H9 (cell line): Measurements from ENCODE around the gene CASTOR1. TPM values are rescaled to one million over a fixed set of nuclear protein-coding genes. Genes with fewer than 3 reads are reported as not detected.

ENCODE experiments used
- DNase-seq: peaks from one replicate; pipeline ENCODE4 v3.0.0-alpha.2; 2017
- H2AFZ ChIP-seq: one replicate; pipeline ENCODE4 v1.6.1; 2013; ENCODE audit warnings: mild to moderate bottlenecking, low read length, control low read depth, moderate library complexity
- H2AK5ac ChIP-seq: 2 replicates; pipeline ENCODE4 v1.6.1; 2013; ENCODE audit warnings: low read length, control low read depth, mixed read lengths; ENCODE audit not compliant: insufficient read length
- H2BK120ac ChIP-seq: one replicate; pipeline ENCODE4 v1.6.1; 2013; ENCODE audit warnings: low read depth, mild to moderate bottlenecking, low read length, control low read depth, inconsistent platforms; ENCODE audit not compliant: poor library complexity, severe bottlenecking
- H2BK12ac ChIP-seq: 2 replicates; pipeline ENCODE4 v1.6.1; 2013; ENCODE audit warnings: low read length, control low read depth, mixed read lengths, low read depth; ENCODE audit not compliant: insufficient read length
- H2BK15ac ChIP-seq: 2 replicates; pipeline ENCODE4 v1.6.1; 2013; ENCODE audit warnings: low read depth, low read length, control low read depth
- H2BK20ac ChIP-seq: one replicate; pipeline ENCODE4 v1.6.1; 2013; ENCODE audit warnings: low read depth, mild to moderate bottlenecking, low read length, control low read depth, inconsistent platforms; ENCODE audit not compliant: poor library complexity, severe bottlenecking
- H2BK5ac ChIP-seq: 2 replicates; pipeline ENCODE4 v1.6.1; 2013; ENCODE audit warnings: low read length, control low read depth, mixed read lengths; ENCODE audit not compliant: insufficient read length
- H3K14ac ChIP-seq: 2 replicates; pipeline ENCODE4 v1.6.1; 2013; ENCODE audit warnings: low read length, control low read depth; ENCODE audit not compliant: insufficient read depth
- H3K18ac ChIP-seq: 2 replicates; pipeline ENCODE4 v1.6.1; 2013; ENCODE audit warnings: low read depth, mild to moderate bottlenecking, mixed read lengths, low read length, control low read depth; ENCODE audit not compliant: insufficient read length
- H3K23ac ChIP-seq: 2 replicates; pipeline ENCODE4 v1.6.1; 2013; ENCODE audit warnings: low read length, control low read depth, mixed read lengths, low read depth; ENCODE audit not compliant: insufficient read length
- H3K23me2 ChIP-seq: 2 replicates; pipeline ENCODE4 v1.6.1; 2013; ENCODE audit warnings: low read depth, mild to moderate bottlenecking, mixed read lengths, low read length, control low read depth; ENCODE audit not compliant: insufficient read length, poor library complexity, severe bottlenecking
- H3K27ac ChIP-seq: 2 replicates; pipeline ENCODE4 v1.5.1; 2013; ENCODE audit warnings: low read length, control low read depth, mixed read lengths, low read depth; ENCODE audit not compliant: insufficient read length
- H3K27me3 ChIP-seq: 2 replicates; pipeline ENCODE4 v1.6.1; 2013; ENCODE audit warnings: low read length, control low read depth, inconsistent platforms; ENCODE audit not compliant: insufficient read depth
- H3K4ac ChIP-seq: 2 replicates; pipeline ENCODE4 v1.6.1; 2013; ENCODE audit warnings: low read depth, mild to moderate bottlenecking, control low read depth, inconsistent platforms, low read length, moderate library complexity
- H3K4me1 ChIP-seq: 2 replicates; pipeline ENCODE4 v1.6.1; 2013; ENCODE audit warnings: low read length, control low read depth, inconsistent platforms; ENCODE audit not compliant: insufficient read depth
- H3K4me2 ChIP-seq: 2 replicates; pipeline ENCODE4 v1.6.1; 2013; ENCODE audit warnings: low read length, control low read depth, mixed read lengths; ENCODE audit not compliant: insufficient read length, insufficient read depth
- H3K56ac ChIP-seq: 2 replicates; pipeline ENCODE4 v1.6.1; 2013; ENCODE audit warnings: low read depth, mild to moderate bottlenecking, mixed read lengths, low read length, control low read depth; ENCODE audit not compliant: insufficient read length
- H3K79me1 ChIP-seq: 2 replicates; pipeline ENCODE4 v1.6.1; 2013; ENCODE audit warnings: low read depth, mild to moderate bottlenecking, moderate library complexity, low read length, control low read depth, inconsistent platforms; ENCODE audit not compliant: insufficient read depth, poor library complexity, severe bottlenecking
- H3K79me2 ChIP-seq: 2 replicates; pipeline ENCODE4 v1.6.1; 2013; ENCODE audit warnings: low read length, control low read depth, inconsistent platforms; ENCODE audit not compliant: insufficient read depth
- H3K9ac ChIP-seq: 2 replicates; pipeline ENCODE4 v1.6.1; 2013; ENCODE audit warnings: low read length, control low read depth, mixed read lengths; ENCODE audit not compliant: insufficient read length; ENCODE audit errors: extremely low read depth
- H3K9me3 ChIP-seq: one replicate; pipeline ENCODE4 v1.6.1; 2013; ENCODE audit warnings: low read depth, low read length, inconsistent platforms; ENCODE audit not compliant: control insufficient read depth
- H3T11ph ChIP-seq: one replicate; pipeline ENCODE4 v1.6.1; 2013; ENCODE audit warnings: mild to moderate bottlenecking, low read length, control low read depth, inconsistent platforms
- H4K20me1 ChIP-seq: one replicate; pipeline ENCODE4 v1.6.1; 2013; ENCODE audit not compliant: control insufficient read depth, insufficient read length, insufficient read depth
- H4K5ac ChIP-seq: 2 replicates; pipeline ENCODE4 v1.6.1; 2013; ENCODE audit warnings: low read depth, mild to moderate bottlenecking, mixed read lengths, low read length, control low read depth; ENCODE audit not compliant: insufficient read length
- H4K8ac ChIP-seq: replicated peaks from 2 replicates; pipeline ENCODE4 v1.6.1; 2013; ENCODE audit warnings: low read length, control low read depth, mixed read lengths, low read depth; ENCODE audit not compliant: insufficient read length
- H4K91ac ChIP-seq: 2 replicates; pipeline ENCODE4 v1.6.1; 2013; ENCODE audit warnings: low read depth, mild to moderate bottlenecking, moderate library complexity, mixed read lengths, low read length, control low read depth; ENCODE audit not compliant: insufficient read length
- H3K27ac Mint-ChIP-seq, 3 experiments: 2 replicates in 2 of 3; 3 replicates in 1 of 3; pipeline ENCODE4 v1.8.0; 2020 to 2021; ENCODE audit warnings: mixed read lengths in 3 of 3, mild to moderate bottlenecking in 1 of 3, moderate library complexity in 1 of 3
- H3K27me3 Mint-ChIP-seq: 2 replicates; pipeline ENCODE4 v1.8.0; 2021; ENCODE audit warnings: low read depth, mild to moderate bottlenecking, moderate library complexity, mixed read lengths
- H3K36me3 Mint-ChIP-seq, 3 experiments: 2 replicates in 2 of 3; 3 replicates in 1 of 3; pipeline ENCODE4 v1.8.0; 2020 to 2021; ENCODE audit warnings: low read depth in 3 of 3, mixed read lengths in 3 of 3; ENCODE audit not compliant: insufficient read depth in 1 of 3
- H3K4me1 Mint-ChIP-seq, 2 experiments: 2 replicates each; pipeline ENCODE4 v1.8.0; 2020; ENCODE audit warnings: mixed read lengths in 2 of 2
- H3K4me3 Mint-ChIP-seq, 2 experiments: 2 replicates in 1 of 2; 3 replicates in 1 of 2; pipeline ENCODE4 v1.8.0; 2020 to 2021; ENCODE audit warnings: mild to moderate bottlenecking in 2 of 2, mixed read lengths in 2 of 2, moderate library complexity in 1 of 2
- H3K9me3 Mint-ChIP-seq, 2 experiments: 2 replicates in 1 of 2; 3 replicates in 1 of 2; pipeline ENCODE4 v1.8.0; 2020; ENCODE audit warnings: mild to moderate bottlenecking in 2 of 2, mixed read lengths in 2 of 2, moderate library complexity in 1 of 2
- WGBS: extraction: QIAGEN DNeasy Blood & Tissue Kit; methylation state at CpG from one replicate; pipeline ENCODE4 v1.1.7; 2013; ENCODE audit warnings: missing lambda C conversion rate, low lambda C conversion rate, mixed read lengths; ENCODE audit not compliant: insufficient read length; ENCODE audit errors: extremely low coverage; 5-methylcytosine and 5-hydroxymethylcytosine counted together
- total RNA-seq: library from RNA; stranded (reverse); gene quantifications from 2 replicates; pipeline ENCODE4 v1.2.1, GENCODE V29; 2021
- TF ChIP-seq, protein P1 (sequence below): fragments of 200-600 bp; sonication (generic); conservative IDR thresholded peaks from 3 replicates; pipeline ENCODE4 v1.8.0; 2021; ENCODE audit warnings: antibody characterized with exemption, mild to moderate bottlenecking

Gene CASTOR1
- total RNA-seq, 1 experiment from 2014 or later, result 8.8 TPM

DNA sequence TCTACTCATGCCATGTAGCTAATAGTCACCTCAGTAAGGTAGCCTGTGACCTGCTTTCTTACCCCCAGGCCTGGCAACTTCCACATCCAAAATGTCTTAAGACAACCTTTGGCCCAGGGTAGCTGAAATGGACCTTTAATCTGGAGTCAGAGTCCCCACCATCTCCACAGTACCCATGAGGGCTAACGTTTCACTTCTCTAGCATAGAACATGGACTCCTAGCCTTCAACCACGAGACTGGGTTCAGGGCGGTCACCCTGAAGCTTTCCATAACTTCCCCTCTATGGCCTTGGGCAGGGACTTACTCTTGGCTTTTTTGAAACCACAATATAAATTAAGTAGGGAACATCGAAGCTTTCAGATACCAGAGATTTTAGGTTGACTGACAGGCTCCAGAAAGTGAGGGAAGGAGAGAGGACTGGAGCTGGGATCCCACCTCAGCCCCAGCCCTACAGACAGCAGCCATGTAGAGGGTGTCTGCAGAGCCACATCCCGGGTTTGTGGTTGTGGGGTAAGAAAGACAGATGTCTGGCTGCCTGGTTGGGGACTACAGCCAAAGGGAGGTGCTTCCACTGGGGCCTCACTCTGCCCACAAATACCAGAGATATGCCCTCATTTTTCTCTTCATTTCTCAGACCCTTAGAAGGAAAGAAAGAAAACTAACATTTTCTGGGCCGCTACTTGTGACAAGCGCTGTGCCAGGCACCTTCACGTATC lies 34.9 kb upstream of the CASTOR1 start:
- no peaks in the 10 kb centered on the region for H3K9me3 Mint-ChIP-seq
- H3K36me3 Mint-ChIP-seq, result no peaks in the 10 kb centered on the region
- no peak overlapping the region for H3K27ac ChIP-seq
- H3K4ac ChIP-seq, result no peak overlapping the region
- no peak overlapping the region for H3K4me3 Mint-ChIP-seq
- no peaks in the 10 kb centered on the region for H3K4me1 ChIP-seq
- H3K79me1 ChIP-seq, result no peaks in the 10 kb centered on the region
- H3K14ac ChIP-seq, result no peak overlapping the region
- H2BK5ac ChIP-seq, result no peak overlapping the region
- DNase-seq, result no peak
- no peak overlapping the region for H4K5ac ChIP-seq
- peaks cover 2% of the 10 kb centered on the region for H4K20me1 ChIP-seq
- H3K23me2 ChIP-seq, result peaks cover 7% of the 10 kb centered on the region
- H3K56ac ChIP-seq, result no peak overlapping the region
- no peak overlapping the region for H3K9ac ChIP-seq
- H3K27me3 Mint-ChIP-seq, result no peaks in the 10 kb centered on the region; the same call in 1 of the 2 replicates
- no peak overlapping the region for H4K8ac ChIP-seq
- no peak overlapping the region for H3K27ac Mint-ChIP-seq
- no peak overlapping the region for H2BK12ac ChIP-seq
- no peak overlapping the region for H2BK120ac ChIP-seq
- peaks cover 24 to 29% of the 10 kb centered on the region in 2 experiments for H3K4me1 Mint-ChIP-seq
- H3K9me3 ChIP-seq, result no peaks in the 10 kb centered on the region
- H2AFZ ChIP-seq, result no peak overlapping the region
- no peaks in the 10 kb centered on the region for H3K27me3 ChIP-seq
- no peak overlapping the region for H2BK15ac ChIP-seq
- no peak overlapping the region for H2AK5ac ChIP-seq
- no peak overlapping the region for H3K23ac ChIP-seq
- TF ChIP-seq, protein P1, sequence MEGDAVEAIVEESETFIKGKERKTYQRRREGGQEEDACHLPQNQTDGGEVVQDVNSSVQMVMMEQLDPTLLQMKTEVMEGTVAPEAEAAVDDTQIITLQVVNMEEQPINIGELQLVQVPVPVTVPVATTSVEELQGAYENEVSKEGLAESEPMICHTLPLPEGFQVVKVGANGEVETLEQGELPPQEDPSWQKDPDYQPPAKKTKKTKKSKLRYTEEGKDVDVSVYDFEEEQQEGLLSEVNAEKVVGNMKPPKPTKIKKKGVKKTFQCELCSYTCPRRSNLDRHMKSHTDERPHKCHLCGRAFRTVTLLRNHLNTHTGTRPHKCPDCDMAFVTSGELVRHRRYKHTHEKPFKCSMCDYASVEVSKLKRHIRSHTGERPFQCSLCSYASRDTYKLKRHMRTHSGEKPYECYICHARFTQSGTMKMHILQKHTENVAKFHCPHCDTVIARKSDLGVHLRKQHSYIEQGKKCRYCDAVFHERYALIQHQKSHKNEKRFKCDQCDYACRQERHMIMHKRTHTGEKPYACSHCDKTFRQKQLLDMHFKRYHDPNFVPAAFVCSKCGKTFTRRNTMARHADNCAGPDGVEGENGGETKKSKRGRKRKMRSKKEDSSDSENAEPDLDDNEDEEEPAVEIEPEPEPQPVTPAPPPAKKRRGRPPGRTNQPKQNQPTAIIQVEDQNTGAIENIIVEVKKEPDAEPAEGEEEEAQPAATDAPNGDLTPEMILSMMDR, result no peak
- H3K18ac ChIP-seq, result no peak overlapping the region
- H4K91ac ChIP-seq, result no peak overlapping the region
- no peak overlapping the region for H3K4me2 ChIP-seq
- no peak overlapping the region for H2BK20ac ChIP-seq
- H3K79me2 ChIP-seq, result no peaks in the 10 kb centered on the region
- no CpG with 5 or more reads among the region's 8 CpGs for WGBS
- no peak overlapping the region for H3T11ph ChIP-seq
